OCI-LY1 (cell line): ENCODE data around the gene TIAM1.

Experiments used
- CTCF ChIP-seq: fragments of 200-600 bp; sonication (generic), shearing (Covaris generic); IDR thresholded peaks from 2 replicates; pipeline ENCODE4 v1.5.1; 2017; ENCODE audit warnings: mild to moderate bottlenecking, antibody characterized with exemption, low read length, moderate library complexity, mixed read lengths
- EZH2 ChIP-seq: fragments of 200-600 bp; sonication (generic), shearing (Covaris generic); IDR thresholded peaks from 2 replicates; pipeline ENCODE4 v1.8.0; 2017; ENCODE audit warnings: borderline replicate concordance, mixed run types, mild to moderate bottlenecking, antibody characterized with exemption, low read length, moderate library complexity, mixed read lengths

- TF ChIP-seq CTCF (no peak), EZH2 (no peak)
These were observed 111.7 kb downstream of the TIAM1 start for GRCh38 chr21:31232344-31232743.
